Stimulated activated naive CD8-positive, alpha-beta T cell treated with anti-CD3 and anti-CD28 coated beads, Interleukin-15, amount 100 ng/mL, for 72 hours (primary cell): ENCODE results near the gene CD22.
"Not testable (repeated sequence)": the region's sequence is repeated elsewhere in the genome, so short reads cannot be mapped to it uniquely, and the experiment has no call there.

Experiments used
- ATAC-seq: fragments of 150-1000 bp; cut with Tn5 transposase; 2 replicates; pipeline ENCODE4 v1.10.0; 2021; ENCODE audit warnings: mild to moderate bottlenecking, moderate library complexity
- DNase-seq, 2 donors: peaks; one replicate each; pipeline ENCODE4 v3.0.0; 2021 to 2022
- H3K27ac Mint-ChIP-seq, 2 donors: one replicate each; pipeline ENCODE4 v1.8.0; 2022; ENCODE audit warnings: mild to moderate bottlenecking in 2 of 2, mixed read lengths in 2 of 2, moderate library complexity in 2 of 2
- H3K27me3 Mint-ChIP-seq: one replicate; pipeline ENCODE4 v1.8.0; 2022; ENCODE audit warnings: mixed read lengths
- H3K4me1 Mint-ChIP-seq: one replicate; pipeline ENCODE4 v1.8.0; 2022; ENCODE audit warnings: mild to moderate bottlenecking, mixed read lengths
- H3K4me3 Mint-ChIP-seq, 2 donors: one replicate each; pipeline ENCODE4 v1.8.0; 2022; ENCODE audit warnings: mild to moderate bottlenecking in 2 of 2, mixed read lengths in 2 of 2, moderate library complexity in 1 of 2
- H3K9me3 Mint-ChIP-seq, 2 donors: one replicate each; pipeline ENCODE4 v1.8.0; 2022; ENCODE audit warnings: mixed read lengths in 2 of 2

The CD22 gene

DNA sequence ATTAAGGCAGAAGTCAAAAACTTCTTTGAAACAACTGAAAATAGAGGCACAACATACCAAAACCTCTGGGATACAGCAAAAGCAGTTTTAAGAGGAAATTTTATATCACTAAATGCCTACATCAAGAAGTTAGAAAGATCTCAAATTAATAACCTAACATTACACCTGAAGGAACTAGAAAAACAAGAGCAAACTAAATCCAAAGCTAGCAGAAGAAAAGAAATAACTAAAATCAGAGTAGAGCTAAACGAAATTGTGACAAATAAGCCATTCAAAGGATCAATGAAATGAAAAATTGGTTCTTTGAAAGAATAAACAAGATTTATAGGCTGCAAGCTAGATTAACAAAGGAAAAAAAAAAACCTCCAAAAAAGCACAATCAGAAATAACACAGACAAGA is 39.4 kb downstream of the CD22 start:
- H3K4me3 Mint-ChIP-seq = no peak overlapping the region
- ATAC-seq = no peak
- peaks cover 37% of the 10 kb centered on the region for H3K27me3 Mint-ChIP-seq

DNA sequence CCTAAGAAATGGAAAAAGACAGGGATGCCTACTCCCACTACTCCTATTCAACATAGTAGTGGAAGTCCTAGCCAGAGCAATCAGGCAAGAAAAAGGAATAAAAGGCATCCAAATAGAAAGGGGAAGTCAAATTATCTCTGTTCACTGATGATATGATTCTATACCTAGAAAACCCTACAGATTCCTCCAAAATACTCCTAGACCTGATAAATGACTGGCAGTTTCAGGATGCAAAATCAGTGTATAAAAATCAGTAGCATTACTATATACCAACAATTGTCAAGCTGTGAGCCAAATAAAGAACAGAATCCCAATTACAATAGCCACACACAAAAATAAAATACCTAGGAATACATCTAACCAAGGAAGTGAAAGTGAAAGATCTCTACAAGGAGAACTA is 40.5 kb downstream of the CD22 start:
- Mint-ChIP-seq H3K4me3 (no peak overlapping the region), H3K4me1 (peaks cover 6% of the 10 kb centered on the region), H3K9me3 (no peaks in the 10 kb centered on the region), H3K27ac (no peak overlapping the region), H3K27me3 (peaks cover 34% of the 10 kb centered on the region)
- no peak for DNase-seq
- no peak for ATAC-seq

More for the DNA sequence above, 39.4 kb downstream of the CD22 start:
- Mint-ChIP-seq H3K9me3 (no peaks in the 10 kb centered on the region), H3K27ac (peak overlapping the region in 1 of 2 donors; percentile 61), H3K4me1 (peaks cover 4% of the 10 kb centered on the region)
- no peak for DNase-seq

DNA sequence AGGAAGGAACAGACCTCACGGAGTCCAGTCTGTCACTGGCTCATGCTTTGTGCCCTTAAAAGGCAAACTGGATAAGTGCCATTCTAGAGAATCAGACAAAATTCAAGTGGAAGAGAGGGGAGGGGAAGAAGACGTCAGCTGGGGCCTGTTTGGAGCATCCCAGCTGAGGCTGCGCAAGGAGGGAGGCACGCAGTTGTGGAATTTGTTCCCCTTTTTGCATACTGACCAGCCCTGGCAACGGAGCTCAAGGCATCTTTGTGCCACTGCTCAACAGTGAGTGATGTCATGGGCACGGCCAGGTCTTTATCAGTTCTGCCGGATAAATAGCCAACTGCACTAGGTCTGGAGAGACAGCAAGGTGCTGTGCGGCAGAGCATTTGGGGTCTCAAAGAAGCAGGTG is 41.7 kb downstream of the CD22 start, which contains the start of gene GPR42:
Gene GPR42 (plus strand): TSS at position 347 of the 400 bp plus-strand sequence. CDS start 292 bp downstream, outside the sequence.
- ATAC-seq = no peak
- H3K27ac Mint-ChIP-seq = peak within 1 kb of the TSS in 1 of 2 donors; percentile 54
- no peak within 1 kb of the TSS for H3K4me3 Mint-ChIP-seq
- H3K9me3 Mint-ChIP-seq = no peaks in the 10 kb centered on the region
- no peak for DNase-seq
- H3K27me3 Mint-ChIP-seq = peaks cover 43% of the 10 kb centered on the region
- H3K4me1 Mint-ChIP-seq = peaks cover 17% of the 10 kb centered on the region

DNA sequence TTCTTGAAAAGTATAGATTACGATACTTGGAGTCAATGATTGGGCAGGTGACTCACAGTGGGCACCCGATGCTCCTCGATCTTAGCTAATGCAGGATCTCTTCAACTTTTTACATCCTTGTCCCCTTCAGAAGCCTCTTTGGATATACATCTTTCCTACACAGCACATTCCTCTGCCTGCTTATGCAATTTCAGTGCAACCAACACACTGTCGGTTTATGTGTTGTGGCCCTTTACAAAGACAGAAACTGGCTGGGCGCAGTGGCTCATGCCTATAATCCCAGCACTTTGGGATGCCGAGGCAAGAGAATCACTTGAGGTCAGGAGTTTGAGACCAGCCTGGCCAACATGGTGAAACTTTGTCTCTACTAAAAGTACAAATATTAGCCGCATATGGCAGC is 44.5 kb downstream of the CD22 start:
- Mint-ChIP-seq H3K9me3 (no peaks in the 10 kb centered on the region), H3K27me3 (peaks cover 29% of the 10 kb centered on the region), H3K4me1 (peaks cover 12% of the 10 kb centered on the region), H3K27ac (no peak overlapping the region), H3K4me3 (no peak overlapping the region)
- ATAC-seq (no peak), DNase-seq (no peak)

DNA sequence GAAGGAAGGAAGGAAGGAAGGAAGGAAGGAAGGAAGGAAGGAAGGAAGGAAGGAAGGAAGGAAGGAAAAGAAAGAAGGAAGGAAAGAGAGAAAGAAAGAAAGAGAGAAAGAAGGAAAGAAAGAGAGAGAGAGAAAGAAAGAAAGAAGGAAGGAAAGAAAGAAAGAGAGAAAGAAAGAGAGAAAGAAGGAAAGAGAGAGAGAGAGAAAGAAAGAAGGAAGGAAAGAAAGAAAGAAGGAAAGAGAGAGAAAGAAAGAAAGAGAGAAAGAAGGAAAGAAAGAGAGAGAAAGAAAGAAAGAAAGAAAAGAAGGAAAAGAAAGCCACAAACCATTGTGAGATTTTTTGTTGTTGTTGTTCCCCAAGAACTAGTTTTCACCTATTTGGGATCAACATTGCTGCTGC is 45.0 kb downstream of the CD22 start:
- Mint-ChIP-seq H3K27ac (peak overlapping the region in 1 of 2 donors; percentile 70), H3K4me1 (peaks cover 12% of the 10 kb centered on the region)

DNA sequence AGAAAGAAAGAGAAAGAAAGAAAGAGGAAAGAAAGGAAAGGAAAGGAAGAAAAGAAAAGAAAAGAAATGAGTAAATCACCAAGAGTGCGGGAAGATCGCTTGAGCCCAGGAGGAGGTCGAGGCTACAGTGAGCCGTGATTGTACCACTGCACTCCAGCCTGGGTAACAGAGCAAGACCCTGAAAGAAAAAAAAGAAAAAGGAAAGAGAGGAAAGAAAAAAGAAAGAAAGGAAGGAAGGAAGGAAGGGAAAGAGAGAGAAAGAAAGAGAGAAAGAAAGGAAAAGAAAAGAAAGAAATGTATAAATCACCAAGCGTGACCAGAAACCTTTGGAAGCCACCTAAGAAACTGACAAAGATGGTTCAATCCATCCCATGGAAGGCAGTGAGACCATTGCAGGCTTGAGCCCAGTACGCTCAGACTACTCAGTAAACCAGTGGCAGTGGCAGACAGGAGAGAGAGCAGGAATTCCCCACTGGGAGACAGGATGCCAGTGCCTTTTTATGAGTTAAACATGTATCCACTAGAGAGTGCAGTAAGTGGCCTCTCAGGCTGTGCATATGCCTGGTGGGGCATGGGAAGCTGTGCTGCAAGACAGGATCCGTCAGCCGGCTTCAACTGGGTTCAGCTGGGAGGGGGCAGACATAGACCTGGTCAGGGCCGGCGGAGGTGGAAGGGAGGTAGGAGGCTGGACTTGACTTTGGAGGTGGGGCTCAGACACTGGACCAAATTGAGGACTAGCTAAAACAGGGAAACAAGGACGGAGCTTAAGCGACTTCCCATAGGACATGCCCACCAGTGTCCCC is 46.7 kb downstream of the CD22 start:
- H3K27me3 Mint-ChIP-seq = peaks cover 13% of the 10 kb centered on the region
- peaks cover 12% of the 10 kb centered on the region for H3K4me1 Mint-ChIP-seq
- no peaks in the 10 kb centered on the region for H3K9me3 Mint-ChIP-seq
- DNase-seq (no peak), ATAC-seq (no peak)
- H3K27ac Mint-ChIP-seq = peak overlapping the region in 1 of 2 donors; percentile 72
- no peak overlapping the region for H3K4me3 Mint-ChIP-seq

More for the DNA sequence above, 45.0 kb downstream of the CD22 start:
- H3K4me3 Mint-ChIP-seq, H3K9me3 Mint-ChIP-seq, ATAC-seq, DNase-seq: not testable (repeated sequence)
- peaks cover 24% of the 10 kb centered on the region for H3K27me3 Mint-ChIP-seq

DNA sequence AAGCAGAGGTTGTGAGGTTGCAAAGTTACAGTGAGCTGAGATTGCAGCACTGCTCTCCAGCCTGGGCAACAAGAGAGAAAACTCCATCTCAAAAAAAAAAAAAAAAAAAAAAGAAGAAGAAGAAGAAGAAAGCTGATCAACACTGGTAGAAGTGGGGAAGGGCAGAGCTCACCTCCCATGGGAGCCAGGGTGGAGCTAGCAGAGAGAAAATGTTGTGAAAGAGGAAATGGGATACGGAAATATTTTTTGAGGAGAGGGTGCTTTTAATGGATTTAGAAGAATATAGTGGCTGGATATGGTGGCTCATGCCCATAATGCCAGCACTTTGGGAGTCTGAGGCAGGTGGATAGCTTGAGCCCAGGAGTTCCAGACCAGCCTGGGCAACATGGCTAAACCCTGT is 48.7 kb downstream of the CD22 start:
- H3K27me3 Mint-ChIP-seq = peaks cover 26% of the 10 kb centered on the region
- no peak overlapping the region for H3K4me3 Mint-ChIP-seq
- no peak overlapping the region for H3K27ac Mint-ChIP-seq
- no peaks in the 10 kb centered on the region for H3K9me3 Mint-ChIP-seq
- ATAC-seq (no peak), DNase-seq (no peak)
- peaks cover 12% of the 10 kb centered on the region for H3K4me1 Mint-ChIP-seq

DNA sequence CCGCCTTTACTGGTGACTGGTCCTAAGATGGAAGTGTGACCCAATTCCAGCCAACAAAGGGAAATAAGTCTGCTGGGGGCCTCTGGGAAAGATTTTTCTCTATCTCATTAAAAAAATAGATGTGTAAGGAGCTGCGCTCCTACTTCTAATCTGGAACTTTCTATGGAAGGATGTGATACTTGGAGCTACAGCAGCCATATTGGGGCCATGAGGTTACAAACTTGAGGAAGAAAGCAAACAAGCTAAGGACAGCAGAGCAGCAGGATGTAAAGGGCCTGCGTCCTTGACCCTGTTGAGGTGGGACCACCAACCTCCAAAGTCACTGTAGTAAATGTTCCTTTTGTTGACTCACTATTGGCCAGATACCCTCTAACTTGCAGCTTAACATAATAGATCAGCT is 49.4 kb downstream of the CD22 start:
- no peak overlapping the region for H3K27ac Mint-ChIP-seq
- DNase-seq = no peak
- peaks cover 12% of the 10 kb centered on the region for H3K4me1 Mint-ChIP-seq
- ATAC-seq = no peak
- no peak overlapping the region for H3K4me3 Mint-ChIP-seq
- no peaks in the 10 kb centered on the region for H3K9me3 Mint-ChIP-seq
- peaks cover 26% of the 10 kb centered on the region for H3K27me3 Mint-ChIP-seq

DNA sequence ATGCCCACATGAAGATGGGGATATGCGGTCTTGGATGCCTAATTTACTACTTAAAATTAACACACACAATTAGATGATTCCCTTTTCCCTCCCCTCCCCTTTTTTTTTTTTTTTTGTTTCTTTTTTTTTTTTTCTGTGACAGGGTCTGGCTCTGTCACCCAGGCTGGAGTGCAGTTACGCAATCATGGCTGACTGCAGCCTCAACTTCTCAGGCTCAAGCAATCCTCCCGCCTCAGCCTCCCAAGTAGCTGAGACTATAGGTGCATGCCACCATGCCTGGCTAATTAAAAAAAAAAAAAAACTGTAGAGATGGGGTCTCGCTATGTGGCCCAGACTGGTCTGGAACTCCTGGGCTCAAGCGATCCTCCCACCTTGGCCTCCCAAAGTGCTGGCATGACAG is 50.6 kb downstream of the CD22 start:
- ATAC-seq, H3K4me3 Mint-ChIP-seq, H3K27ac Mint-ChIP-seq, DNase-seq, H3K9me3 Mint-ChIP-seq: not testable (repeated sequence)
- Mint-ChIP-seq H3K27me3 (peaks cover 26% of the 10 kb centered on the region), H3K4me1 (peaks cover 10% of the 10 kb centered on the region)

DNA sequence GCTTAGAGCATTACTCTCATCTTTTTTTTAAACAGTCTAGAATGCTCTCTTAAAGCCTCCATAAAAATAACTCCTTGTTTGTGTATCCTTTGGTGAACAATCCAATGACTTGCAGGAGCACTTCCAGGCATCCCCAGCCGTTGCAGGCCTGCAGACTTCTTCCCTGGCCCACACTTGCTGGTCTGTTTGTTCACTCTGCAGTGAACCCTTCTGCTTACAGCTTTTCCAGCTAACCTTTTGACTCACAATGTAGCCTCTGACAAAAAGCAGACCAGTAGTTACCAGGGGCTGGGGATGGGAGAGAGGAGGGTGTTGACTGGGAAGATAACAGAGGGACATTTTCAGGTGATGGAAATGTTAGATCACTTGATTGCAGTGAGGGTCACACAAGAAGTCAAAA is 51.0 kb downstream of the CD22 start:
- Mint-ChIP-seq H3K27me3 (peaks cover 24% of the 10 kb centered on the region), H3K27ac (peak overlapping the region in 1 of 2 donors; percentile 65), H3K4me1 (peaks cover 6% of the 10 kb centered on the region), H3K9me3 (peaks cover 0 to 6% of the 10 kb centered on the region in 2 donors), H3K4me3 (no peak overlapping the region)
- DNase-seq (no peak), ATAC-seq (no peak)

DNA sequence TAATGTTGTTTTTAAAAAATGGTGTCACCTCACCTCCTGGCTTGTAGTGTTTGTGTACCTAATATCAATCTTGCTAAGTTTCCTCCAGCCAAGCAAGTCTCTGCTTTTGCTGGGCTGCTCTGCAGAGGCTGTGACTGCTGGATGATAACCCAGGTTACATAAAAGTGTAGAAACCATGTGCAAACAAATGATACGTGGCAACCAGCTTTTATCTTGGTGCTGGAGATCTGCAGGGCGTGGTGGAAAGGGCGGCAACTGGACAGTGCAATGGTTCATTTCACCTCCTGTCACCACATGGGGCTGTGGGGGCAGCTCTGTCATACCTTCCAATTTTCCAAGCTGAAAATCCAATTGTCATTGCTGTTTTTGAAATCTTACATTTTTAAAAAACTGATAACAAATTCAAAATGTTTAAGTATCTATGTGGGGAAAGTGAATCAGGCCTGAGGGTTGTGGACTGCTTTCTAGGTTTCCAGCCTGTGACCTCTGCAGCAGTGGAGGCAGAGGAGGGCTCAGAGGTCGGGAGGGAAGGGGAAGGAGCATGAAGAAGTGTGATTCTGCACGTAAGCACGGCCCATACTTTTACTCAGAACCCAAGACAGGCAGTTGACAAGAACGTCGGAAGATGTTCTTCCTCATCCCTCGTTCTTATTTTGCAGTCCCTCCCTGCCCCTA is 51.6 kb downstream of the CD22 start:
- H3K9me3 Mint-ChIP-seq = peaks cover 0 to 7% of the 10 kb centered on the region in 2 donors
- ATAC-seq = no peak

DNA sequence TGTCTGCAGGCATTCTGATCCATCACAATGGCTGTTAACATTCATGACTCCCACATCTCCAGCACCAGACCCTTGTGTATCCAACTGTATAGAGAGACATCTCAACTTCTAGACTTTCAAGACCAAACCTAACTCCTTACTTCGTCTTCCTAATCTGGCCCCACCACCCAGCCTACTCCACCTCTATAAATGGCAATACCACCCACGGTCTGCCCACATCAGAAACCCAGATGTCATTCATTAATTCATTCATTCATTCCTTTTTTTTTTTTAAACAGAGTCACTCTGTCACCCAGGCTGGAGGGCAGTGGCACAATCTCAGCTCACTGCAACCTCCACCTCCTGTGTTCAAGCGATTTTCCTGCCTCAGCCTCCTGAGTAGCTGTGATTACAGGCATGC is 52.3 kb downstream of the CD22 start:
- H3K4me3 Mint-ChIP-seq = no peak overlapping the region

More for the DNA sequence above, 51.6 kb downstream of the CD22 start:
- Mint-ChIP-seq H3K27me3 (peaks cover 18% of the 10 kb centered on the region), H3K4me3 (no peak overlapping the region), H3K4me1 (no peaks in the 10 kb centered on the region), H3K27ac (no peak overlapping the region)
- DNase-seq = no peak

DNA sequence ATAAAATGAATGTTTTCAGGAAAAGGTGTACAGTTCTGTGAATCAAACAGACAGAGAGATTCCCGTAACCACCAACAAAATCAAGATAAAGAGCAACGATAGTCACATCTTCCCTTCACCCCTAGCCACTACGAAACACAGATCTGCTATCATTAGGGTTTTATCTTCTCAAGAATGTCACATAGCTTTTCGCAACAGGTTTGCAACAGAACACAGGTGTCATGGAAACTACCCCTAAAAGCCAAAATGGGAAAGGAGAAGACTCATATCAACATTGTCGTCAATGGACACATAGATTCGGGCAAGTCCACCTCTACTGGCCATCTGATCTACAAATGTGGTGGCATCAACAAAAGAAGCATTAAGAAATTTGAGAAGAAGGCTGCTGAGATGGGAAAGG is 52.9 kb downstream of the CD22 start:
- peaks cover 15% of the 10 kb centered on the region for H3K27me3 Mint-ChIP-seq
- no peak overlapping the region for H3K27ac Mint-ChIP-seq
- H3K9me3 Mint-ChIP-seq = peaks cover 5 to 7% of the 10 kb centered on the region in 2 donors
- DNase-seq (no peak), ATAC-seq (no peak)
- no peak overlapping the region for H3K4me3 Mint-ChIP-seq
- H3K4me1 Mint-ChIP-seq = no peaks in the 10 kb centered on the region

More for the DNA sequence above, 52.3 kb downstream of the CD22 start:
- peaks cover 1 to 7% of the 10 kb centered on the region in 2 donors for H3K9me3 Mint-ChIP-seq
- peaks cover 15% of the 10 kb centered on the region for H3K27me3 Mint-ChIP-seq
- no peaks in the 10 kb centered on the region for H3K4me1 Mint-ChIP-seq
- no peak overlapping the region for H3K27ac Mint-ChIP-seq
- no peak for ATAC-seq
- no peak for DNase-seq

DNA sequence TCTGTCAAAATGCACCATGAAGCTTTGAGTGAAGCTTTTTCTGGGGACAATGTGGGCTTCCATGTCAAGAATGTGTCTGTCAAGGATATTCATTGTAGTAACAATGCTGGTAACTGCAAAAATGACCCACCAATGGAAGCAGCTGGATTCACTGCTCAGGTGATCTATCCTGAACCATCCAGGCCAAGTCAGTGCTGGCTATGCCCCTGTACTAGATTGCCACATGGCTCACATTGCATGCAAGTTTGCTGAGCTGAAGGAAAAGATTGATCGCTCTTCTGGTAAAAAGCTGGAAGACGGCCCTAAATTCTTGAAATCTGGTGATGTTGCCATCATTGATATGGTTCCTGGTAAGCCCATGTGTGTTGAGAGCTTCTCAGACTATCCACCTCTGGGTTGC is 54.5 kb downstream of the CD22 start:
- H3K4me3 Mint-ChIP-seq = no peak overlapping the region
- DNase-seq (no peak), ATAC-seq (no peak)
- H3K27ac Mint-ChIP-seq = no peak overlapping the region
- H3K4me1 Mint-ChIP-seq = no peaks in the 10 kb centered on the region
- H3K27me3 Mint-ChIP-seq = peaks cover 15% of the 10 kb centered on the region
- H3K9me3 Mint-ChIP-seq = peaks cover 5 to 7% of the 10 kb centered on the region in 2 donors

DNA sequence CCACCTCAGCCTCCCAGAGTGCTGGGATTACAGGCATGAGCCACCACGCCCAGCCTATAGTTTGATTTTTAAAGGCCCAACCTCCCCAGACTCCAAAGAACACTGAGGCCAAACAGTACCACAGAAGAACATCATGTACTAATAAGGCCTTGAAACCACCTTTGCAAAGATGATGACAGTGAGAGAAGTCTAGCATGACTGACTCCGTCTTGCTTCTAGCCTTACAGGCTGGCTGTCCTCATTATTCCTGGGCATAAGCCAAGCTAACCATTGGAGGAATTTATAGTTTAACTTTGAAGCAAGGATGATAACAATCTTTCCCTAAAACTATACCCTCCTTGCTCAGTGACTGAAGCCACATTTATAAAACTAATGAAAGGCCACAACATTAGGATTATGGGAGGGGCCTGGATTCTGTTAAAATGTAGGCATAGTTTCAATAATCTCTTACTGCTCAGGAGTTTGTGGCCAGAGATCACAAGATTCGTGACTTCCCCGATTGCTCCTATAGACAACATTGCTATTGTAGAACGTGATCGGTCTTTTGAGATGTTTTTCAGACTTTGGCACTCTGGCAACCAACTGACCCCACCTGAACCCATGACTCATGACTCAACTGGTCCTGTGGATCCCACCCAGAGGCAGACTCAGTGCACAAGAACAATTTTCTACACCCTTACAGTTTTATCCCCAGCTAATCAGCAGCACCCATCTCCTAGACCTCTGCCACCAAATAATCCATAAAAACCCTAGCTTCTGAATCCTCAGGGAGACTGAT is 59.5 kb downstream of the CD22 start:
- Mint-ChIP-seq H3K27me3 (no peaks in the 10 kb centered on the region), H3K4me3 (no peak overlapping the region), H3K27ac (no peak overlapping the region), H3K4me1 (no peaks in the 10 kb centered on the region), H3K9me3 (peaks cover 5 to 7% of the 10 kb centered on the region in 2 donors)
- DNase-seq = no peak
- ATAC-seq = no peak
